HEK293T (cell line): ENCODE measurements around the gene DCP1A.
"Not testable (repeated sequence)": the region's sequence is repeated elsewhere in the genome, so short reads cannot be mapped to it uniquely, and the experiment has no call there.

Source experiments
- CTCF ChIA-PET: fragments of 350-600 bp; formaldehyde crosslinking; extraction: SDS; loops from one replicate; lab custom pipeline; 2021; ENCODE audit warnings: antibody characterized with exemption, inconsistent platforms; lab: Yijun Ruan, JAX
- POLR2A ChIA-PET: fragments of 350-600 bp; formaldehyde crosslinking; extraction: SDS; loops from one replicate; lab custom pipeline; 2020; ENCODE audit warnings: antibody characterized with exemption, inconsistent platforms; lab: Yijun Ruan, JAX
- DNase-seq: peaks from one replicate; pipeline ENCODE4 v3.0.0; 2012; ENCODE audit warnings: mixed read lengths; ENCODE audit errors: extremely low spot score
- ARNT ChIP-seq: fragments of 450-650 bp; IDR thresholded peaks from 2 replicates; pipeline ENCODE4 v1.6.1; 2017; ENCODE audit warnings: mild to moderate bottlenecking
- BHLHE40 ChIP-seq: fragments of 450-650 bp; IDR thresholded peaks from 2 replicates; pipeline ENCODE4 v1.6.1; 2016; ENCODE audit warnings: mild to moderate bottlenecking, moderate library complexity, borderline replicate concordance
- CTBP1 ChIP-seq: fragments of 450-650 bp; IDR thresholded peaks from 2 replicates; pipeline ENCODE4 v1.6.1; 2016; ENCODE audit warnings: borderline replicate concordance
- ELF4 ChIP-seq: fragments of 450-650 bp; IDR thresholded peaks from 2 replicates; pipeline ENCODE4 v1.6.1; 2017; ENCODE audit warnings: antibody characterized with exemption
- FOXA1 ChIP-seq: fragments of 450-650 bp; IDR thresholded peaks from 2 replicates; pipeline ENCODE4 v1.6.1; 2016; ENCODE audit warnings: mild to moderate bottlenecking
- FOXK2 ChIP-seq: fragments of 450-650 bp; IDR thresholded peaks from 2 replicates; pipeline ENCODE4 v1.6.1; 2016; ENCODE audit warnings: mild to moderate bottlenecking
- FOXM1 ChIP-seq: fragments of 450-650 bp; IDR thresholded peaks from 2 replicates; pipeline ENCODE4 v1.6.1; 2017; ENCODE audit warnings: mild to moderate bottlenecking, borderline replicate concordance
- HDGF ChIP-seq: fragments of 450-650 bp; IDR thresholded peaks from 2 replicates; pipeline ENCODE4 v1.6.1; 2017; ENCODE audit warnings: antibody characterized with exemption, borderline replicate concordance
- L3MBTL2 ChIP-seq: fragments of 450-650 bp; conservative IDR thresholded peaks from 2 replicates; pipeline ENCODE4 v1.6.1; 2016; ENCODE audit warnings: mild to moderate bottlenecking
- LEF1 ChIP-seq: fragments of 450-650 bp; IDR thresholded peaks from 2 replicates; pipeline ENCODE4 v1.6.1; 2017; ENCODE audit warnings: mild to moderate bottlenecking, borderline replicate concordance
- NFRKB ChIP-seq: fragments of 450-650 bp; IDR thresholded peaks from 2 replicates; pipeline ENCODE4 v1.6.1; 2016; ENCODE audit warnings: mild to moderate bottlenecking, moderate library complexity
- SP1 ChIP-seq: fragments of 450-650 bp; IDR thresholded peaks from 2 replicates; pipeline ENCODE4 v1.6.1; 2017
- SUZ12 ChIP-seq: fragments of 450-650 bp; IDR thresholded peaks from 2 replicates; pipeline ENCODE4 v1.6.1; 2016; ENCODE audit warnings: mild to moderate bottlenecking
- TARDBP ChIP-seq: fragments of 450-650 bp; IDR thresholded peaks from 2 replicates; pipeline ENCODE4 v1.6.1; 2016
- ZNF384 ChIP-seq: fragments of 450-650 bp; IDR thresholded peaks from 2 replicates; pipeline ENCODE4 v1.6.1; 2016
- TF ChIP-seq, protein P1 (sequence below): fragments of 450-650 bp; IDR thresholded peaks from 2 replicates; pipeline ENCODE4 v1.6.1; 2016

The DCP1A gene

GRCh38 chr3:53350652-53351051 is 3.3 kb upstream of the DCP1A start:
- POLR2A ChIA-PET, result no interaction called here
- TF ChIP-seq ZNF384 (no peak), TARDBP (no peak), BHLHE40 (no peak), CTBP1 (no peak), FOXK2 (no peak), L3MBTL2 (no peak), LEF1 (no peak)
- TF ChIP-seq, protein P1, sequence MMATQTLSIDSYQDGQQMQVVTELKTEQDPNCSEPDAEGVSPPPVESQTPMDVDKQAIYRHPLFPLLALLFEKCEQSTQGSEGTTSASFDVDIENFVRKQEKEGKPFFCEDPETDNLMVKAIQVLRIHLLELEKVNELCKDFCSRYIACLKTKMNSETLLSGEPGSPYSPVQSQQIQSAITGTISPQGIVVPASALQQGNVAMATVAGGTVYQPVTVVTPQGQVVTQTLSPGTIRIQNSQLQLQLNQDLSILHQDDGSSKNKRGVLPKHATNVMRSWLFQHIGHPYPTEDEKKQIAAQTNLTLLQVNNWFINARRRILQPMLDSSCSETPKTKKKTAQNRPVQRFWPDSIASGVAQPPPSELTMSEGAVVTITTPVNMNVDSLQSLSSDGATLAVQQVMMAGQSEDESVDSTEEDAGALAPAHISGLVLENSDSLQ, result no peak
- no peak for DNase-seq
- CTCF ChIA-PET, result no interaction called here

- ChIA-PET POLR2A (interaction anchor here (0.5 to 2.6 kb wide), 12 partner anchors 9 to 497 kb away, joined by 3 to 12 read pairs (median 3); no protein-coding TSS in a partner anchor), CTCF (interaction anchor here (1.0 kb wide), 1 partner anchor 25 kb away, joined by 3 read pairs; no protein-coding TSS in a partner anchor)
- DNase-seq, result not testable (repeated sequence)
Observed at GRCh38 chr3:53348118-53348517, 775 bp upstream of the DCP1A start.

GRCh38 chr3:53346922-53347260 is 452 bp downstream of the DCP1A start:
- POLR2A ChIA-PET, result interaction anchor here (0.9 to 2.6 kb wide), 10 partner anchors 8 to 245 kb away, joined by 3 to 12 read pairs (median 3); no protein-coding TSS in a partner anchor
- DNase-seq, result no peak
- CTCF ChIA-PET, result no interaction called here
- TF ChIP-seq L3MBTL2 (no peak), LEF1 (no peak), FOXM1 (no peak), BHLHE40 (no peak), ELF4 (no peak), FOXK2 (no peak), SUZ12 (no peak), HDGF (no peak), ARNT (no peak), SP1 (no peak), ZNF384 (no peak), TARDBP (no peak)
- TF ChIP-seq, protein P1, result no peak

- TF ChIP-seq FOXA1, result no peak
- TF ChIP-seq NFRKB, result no peak
- TF ChIP-seq BHLHE40, result no peak
- peak; percentile 19 for DNase-seq
- CTCF ChIA-PET, result no interaction called here
- POLR2A ChIA-PET, result interaction anchor here (1.0 to 1.7 kb wide), 2 partner anchors 23 to 92 kb away, joined by 3 to 12 read pairs; no protein-coding TSS in a partner anchor
Observed at GRCh38 chr3:53346514-53346913, 829 bp downstream of the DCP1A start.

GRCh38 chr3:53342353-53342752 is 5.0 kb downstream of the DCP1A start:
- no peak for DNase-seq
- TF ChIP-seq ZNF384 (no peak), ELF4 (no peak), TARDBP (no peak), FOXA1 (no peak), FOXM1 (no peak), LEF1 (no peak), BHLHE40 (no peak), ARNT (no peak), HDGF (no peak), FOXK2 (no peak), SUZ12 (no peak), NFRKB (no peak), SP1 (no peak)
- TF ChIP-seq, protein P1, result no peak
- ChIA-PET CTCF (no interaction called here), POLR2A (no interaction called here)

- no peak for DNase-seq
- CTCF ChIA-PET, result no interaction called here
- POLR2A ChIA-PET, result no interaction called here
- TF ChIP-seq HDGF (no peak), CTBP1 (no peak)
- TF ChIP-seq, protein P1, result no peak
Observed at GRCh38 chr3:53337167-53337940, 10.0 kb downstream of the DCP1A start.

GRCh38 chr3:53334742-53335141 is 12.6 kb downstream of the DCP1A start:
- POLR2A ChIA-PET, result no interaction called here
- CTCF ChIA-PET, result no interaction called here
- TF ChIP-seq FOXA1, result no peak
- no peak for TF ChIP-seq BHLHE40
- no peak for TF ChIP-seq SP1
- DNase-seq, result no peak
